Fibroblast of pulmonary artery (primary cell): Measurements from ENCODE around the gene UGT2A1.

Source experiments
- DNase-seq: peaks from one replicate; pipeline ENCODE4 v3.0.0-alpha.2; 2010; ENCODE audit warnings: low read depth
- H3K4me3 ChIP-seq: replicated peaks from 2 replicates; pipeline ENCODE4 v1.5.1; 2011; ENCODE audit warnings: low read depth, mild to moderate bottlenecking, control low read depth, low read length, moderate library complexity
- CTCF ChIP-seq: IDR thresholded peaks from 2 replicates; pipeline ENCODE4 v1.5.1; 2011; ENCODE audit warnings: mild to moderate bottlenecking, control low read depth, low read length, inconsistent platforms; ENCODE audit errors: missing control alignments

The UGT2A1 gene

GRCh38 chr4:69549651-69550050 is 103.4 kb downstream of the UGT2A1 start:
- no peak overlapping the region for H3K4me3 ChIP-seq
- no peak for DNase-seq
- no peak for TF ChIP-seq CTCF

GRCh38 chr4:69546134-69546765 is 106.8 kb downstream of the UGT2A1 start:
- DNase-seq = peak; percentile 2
- no peak overlapping the region for H3K4me3 ChIP-seq
- TF ChIP-seq CTCF = no peak
